Right atrium auricular region (tissue), 2 donors: ENCODE measurements around the gene CYB5D1. TPM values are rescaled to one million over a fixed set of nuclear protein-coding genes. Genes with fewer than 3 reads are reported as not detected.

Experiments used
- DNase-seq: peaks from one replicate; pipeline ENCODE4 v3.0.0-alpha.2; 2019; ENCODE audit warnings: low spot score
- H3K27ac ChIP-seq, 2 donors: fragments of 200-600 bp; sonication (generic); 1 replicate in 1 of 2; 2 replicates in 1 of 2; pipeline ENCODE4 v1.5.1; 2016 to 2019
- H3K27me3 ChIP-seq, 2 donors: fragments of 200-600 bp; sonication (generic); one replicate each; pipeline versions ENCODE4 v1.5.1 to v1.6.0; 2017 to 2019
- H3K36me3 ChIP-seq: fragments of 200-600 bp; sonication (generic); one replicate; pipeline ENCODE4 v1.5.1; 2016
- H3K4me1 ChIP-seq, 2 donors: fragments of 200-600 bp; sonication (generic); one replicate each; pipeline versions ENCODE4 v1.5.1 to v1.6.0; 2017 to 2019
- H3K4me3 ChIP-seq, 2 donors: fragments of 200-600 bp; sonication (generic); 1 replicate in 1 of 2; 2 replicates in 1 of 2; pipeline ENCODE4 v1.5.1; 2017 to 2019; ENCODE audit warnings: mild to moderate bottlenecking in 1 of 2, moderate library complexity in 1 of 2
- H3K9me3 ChIP-seq, 2 donors: fragments of 200-600 bp; sonication (generic); one replicate each; pipeline ENCODE4 v1.5.1; 2019
- total RNA-seq, 2 donors: library from RNA; depleted of rRNA; stranded (reverse); fragments of >200 nt; gene quantifications; one replicate each; pipeline ENCODE4 v1.1.0, GENCODE V29; 2016
- TF ChIP-seq, protein P1 (sequence below), 2 donors: fragments of 200-600 bp; sonication (generic); IDR thresholded peaks; one replicate each; pipeline ENCODE4 v1.5.1; 2019; ENCODE audit warnings: antibody characterized with exemption in 2 of 2

CYB5D1 gene
- total RNA-seq, 2 donors from 2014 or later = 5.1 to 6.8 TPM

DNA sequence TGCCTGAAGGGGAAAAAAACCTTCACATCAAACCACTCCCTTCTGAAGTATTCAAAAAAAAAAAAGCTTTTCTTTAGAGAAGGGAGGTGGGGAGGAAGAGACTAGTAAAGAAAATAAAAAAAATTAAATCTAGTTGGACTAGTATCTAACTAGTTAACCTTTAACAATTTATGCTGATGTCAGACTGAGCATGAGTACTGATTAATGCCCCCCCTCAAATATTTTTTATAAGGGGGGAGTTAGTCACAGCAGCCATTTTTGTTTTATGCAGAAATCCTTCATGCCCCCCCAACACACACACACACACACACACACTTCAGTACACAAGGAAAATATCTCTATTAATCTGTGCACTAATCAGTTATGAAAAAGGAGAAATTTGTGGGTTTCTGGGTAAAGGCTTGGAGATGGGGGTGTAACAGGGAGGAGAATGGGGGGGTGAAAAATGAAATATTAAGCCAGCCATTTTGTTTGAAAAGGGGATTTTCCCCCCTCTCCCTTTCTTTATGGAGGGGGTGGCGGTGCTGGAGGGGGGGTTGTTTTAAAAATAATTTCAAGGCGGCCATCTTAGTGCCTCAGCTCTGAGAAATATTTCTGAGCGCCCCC lies 26.1 kb downstream of the CYB5D1 start:
- Histone ChIP-seq H3K27ac (peak overlapping the region; percentile 62 to 75), H3K4me3 (peak overlapping the region; percentile 82 to 87), H3K4me1 (peaks cover 0 to 43% of the 10 kb centered on the region in 2 donors), H3K36me3 (no peaks in the 10 kb centered on the region), H3K27me3 (no peaks in the 10 kb centered on the region), H3K9me3 (no peaks in the 10 kb centered on the region)
- DNase-seq = no peak
- TF ChIP-seq, protein P1, sequence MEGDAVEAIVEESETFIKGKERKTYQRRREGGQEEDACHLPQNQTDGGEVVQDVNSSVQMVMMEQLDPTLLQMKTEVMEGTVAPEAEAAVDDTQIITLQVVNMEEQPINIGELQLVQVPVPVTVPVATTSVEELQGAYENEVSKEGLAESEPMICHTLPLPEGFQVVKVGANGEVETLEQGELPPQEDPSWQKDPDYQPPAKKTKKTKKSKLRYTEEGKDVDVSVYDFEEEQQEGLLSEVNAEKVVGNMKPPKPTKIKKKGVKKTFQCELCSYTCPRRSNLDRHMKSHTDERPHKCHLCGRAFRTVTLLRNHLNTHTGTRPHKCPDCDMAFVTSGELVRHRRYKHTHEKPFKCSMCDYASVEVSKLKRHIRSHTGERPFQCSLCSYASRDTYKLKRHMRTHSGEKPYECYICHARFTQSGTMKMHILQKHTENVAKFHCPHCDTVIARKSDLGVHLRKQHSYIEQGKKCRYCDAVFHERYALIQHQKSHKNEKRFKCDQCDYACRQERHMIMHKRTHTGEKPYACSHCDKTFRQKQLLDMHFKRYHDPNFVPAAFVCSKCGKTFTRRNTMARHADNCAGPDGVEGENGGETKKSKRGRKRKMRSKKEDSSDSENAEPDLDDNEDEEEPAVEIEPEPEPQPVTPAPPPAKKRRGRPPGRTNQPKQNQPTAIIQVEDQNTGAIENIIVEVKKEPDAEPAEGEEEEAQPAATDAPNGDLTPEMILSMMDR (IDR thresholded peaks at IDR 0.05) = no peak

- Histone ChIP-seq H3K36me3 (no peaks in the 10 kb centered on the region), H3K4me3 (peak overlapping the region; percentile 82 to 87), H3K9me3 (no peaks in the 10 kb centered on the region), H3K4me1 (peaks cover 0 to 52% of the 10 kb centered on the region in 2 donors), H3K27me3 (no peaks in the 10 kb centered on the region), H3K27ac (peak overlapping the region; percentile 88 to 90)
- TF ChIP-seq, protein P1 (IDR thresholded peaks at IDR 0.05) = no peak
- no peak for DNase-seq
Measured at GRCh38 chr17:7884581-7885366, 27.0 kb downstream of the CYB5D1 start.

GRCh38 chr17:7885367-7886226 lies 27.8 kb downstream of the CYB5D1 start:
- peaks cover 0 to 57% of the 10 kb centered on the region in 2 donors for H3K4me1 ChIP-seq
- peak overlapping the region; percentile 82 to 87 for H3K4me3 ChIP-seq
- no peaks in the 10 kb centered on the region for H3K36me3 ChIP-seq
- no peaks in the 10 kb centered on the region for H3K9me3 ChIP-seq
- H3K27ac ChIP-seq = peak overlapping the region; percentile 88 to 90
- no peaks in the 10 kb centered on the region for H3K27me3 ChIP-seq
- peak; percentile 62 for DNase-seq
- TF ChIP-seq, protein P1 (IDR thresholded peaks at IDR 0.05) = no peak

DNA sequence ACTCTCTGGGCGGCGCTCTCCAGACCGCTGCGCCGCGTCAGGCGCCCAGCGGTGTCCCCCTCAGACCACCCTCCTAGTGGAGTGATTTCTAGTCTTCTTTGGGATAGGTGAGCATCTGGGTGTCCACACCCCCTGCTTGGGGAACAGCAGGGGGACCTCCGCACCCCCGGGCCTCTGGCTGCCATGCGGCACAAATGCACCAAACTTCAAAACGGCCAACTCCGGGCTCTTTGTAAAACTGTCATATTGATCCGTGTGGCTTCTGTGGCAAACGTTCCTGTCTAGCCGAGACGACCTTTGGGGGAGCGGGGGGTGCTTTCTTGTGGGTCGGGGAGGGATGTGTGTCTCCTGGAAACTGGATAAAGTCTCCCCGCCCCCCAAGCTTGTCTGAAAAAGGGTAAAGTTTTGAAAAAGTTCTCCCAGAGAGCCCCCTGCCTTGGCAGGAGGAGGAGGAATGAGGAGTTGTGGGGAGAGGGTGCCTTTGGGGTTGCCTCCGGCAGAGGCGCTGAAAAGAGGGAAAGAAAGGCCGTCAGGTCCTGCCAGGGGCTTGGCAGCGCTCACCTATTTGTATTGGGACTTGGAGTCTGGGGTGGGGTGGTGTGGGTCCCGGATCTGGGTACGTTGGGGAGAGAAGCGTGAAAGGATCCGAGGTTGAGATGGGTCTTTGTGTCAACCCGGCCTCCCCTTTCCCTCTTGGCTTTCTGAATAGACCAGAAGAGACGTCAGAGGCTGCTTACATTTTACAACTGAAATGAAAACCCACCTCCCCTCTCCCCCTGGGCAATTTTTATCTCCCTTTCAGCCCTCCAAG lies 28.6 kb downstream of the CYB5D1 start:
- Histone ChIP-seq H3K36me3 (no peaks in the 10 kb centered on the region), H3K27ac (peak overlapping the region; percentile 88 to 90), H3K9me3 (no peaks in the 10 kb centered on the region), H3K27me3 (no peaks in the 10 kb centered on the region), H3K4me3 (peak overlapping the region; percentile 82 to 87), H3K4me1 (peaks cover 0 to 54% of the 10 kb centered on the region in 2 donors)
- TF ChIP-seq, protein P1 (IDR thresholded peaks at IDR 0.05) = no peak
- peak; percentile 61 for DNase-seq

DNA sequence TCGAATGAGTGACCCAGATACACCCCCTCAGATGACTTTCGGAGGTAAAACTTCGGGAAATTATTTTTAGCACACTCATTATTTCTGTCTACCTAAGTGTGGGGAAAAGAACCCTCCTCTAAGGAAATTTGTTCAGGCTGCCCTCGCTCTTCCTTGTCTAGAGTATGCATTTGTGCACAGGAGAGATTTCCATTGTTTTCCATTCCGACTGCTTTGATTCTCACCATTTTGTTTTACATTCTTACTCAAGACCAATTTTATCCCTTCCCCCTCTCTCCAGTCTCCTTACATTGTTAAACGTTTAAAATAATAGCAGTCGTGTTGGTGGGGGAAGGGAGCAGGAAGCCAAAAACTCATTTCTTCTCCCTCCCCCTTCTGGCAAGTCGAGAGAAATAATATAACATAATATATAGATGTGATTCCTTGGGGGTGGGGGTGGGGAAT lies 29.3 kb downstream of the CYB5D1 start:
- TF ChIP-seq, protein P1 (IDR thresholded peaks at IDR 0.05) = no peak
- Histone ChIP-seq H3K4me1 (peaks cover 0 to 48% of the 10 kb centered on the region in 2 donors), H3K4me3 (peak overlapping the region; percentile 17 to 87), H3K27ac (peak overlapping the region; percentile 88 to 90), H3K27me3 (no peaks in the 10 kb centered on the region), H3K9me3 (no peaks in the 10 kb centered on the region), H3K36me3 (peaks cover 2% of the 10 kb centered on the region)
- no peak for DNase-seq
